ENCODE results near the gene ME3.
"Not testable (repeated sequence)": the region's sequence is repeated elsewhere in the genome, so short reads cannot be mapped to it uniquely, and the experiment has no call there.

Gene ME3

GRCh38 chr11:86427441-86427840 lies 245.0 kb downstream of the ME3 start:
- no peak for DNase-seq (ENCODE audit: low read depth)
- TF ChIP-seq, protein P1, sequence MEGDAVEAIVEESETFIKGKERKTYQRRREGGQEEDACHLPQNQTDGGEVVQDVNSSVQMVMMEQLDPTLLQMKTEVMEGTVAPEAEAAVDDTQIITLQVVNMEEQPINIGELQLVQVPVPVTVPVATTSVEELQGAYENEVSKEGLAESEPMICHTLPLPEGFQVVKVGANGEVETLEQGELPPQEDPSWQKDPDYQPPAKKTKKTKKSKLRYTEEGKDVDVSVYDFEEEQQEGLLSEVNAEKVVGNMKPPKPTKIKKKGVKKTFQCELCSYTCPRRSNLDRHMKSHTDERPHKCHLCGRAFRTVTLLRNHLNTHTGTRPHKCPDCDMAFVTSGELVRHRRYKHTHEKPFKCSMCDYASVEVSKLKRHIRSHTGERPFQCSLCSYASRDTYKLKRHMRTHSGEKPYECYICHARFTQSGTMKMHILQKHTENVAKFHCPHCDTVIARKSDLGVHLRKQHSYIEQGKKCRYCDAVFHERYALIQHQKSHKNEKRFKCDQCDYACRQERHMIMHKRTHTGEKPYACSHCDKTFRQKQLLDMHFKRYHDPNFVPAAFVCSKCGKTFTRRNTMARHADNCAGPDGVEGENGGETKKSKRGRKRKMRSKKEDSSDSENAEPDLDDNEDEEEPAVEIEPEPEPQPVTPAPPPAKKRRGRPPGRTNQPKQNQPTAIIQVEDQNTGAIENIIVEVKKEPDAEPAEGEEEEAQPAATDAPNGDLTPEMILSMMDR (IDR thresholded peaks at IDR 0.05; ENCODE audit: insufficient read depth, low read depth, low read length, missing control alignments), result no peak
- no peak overlapping the region for H3K4me3 ChIP-seq (ENCODE audit: low read depth, low read length)

GRCh38 chr11:86423488-86423887 lies 248.9 kb downstream of the ME3 start:
- DNase-seq (ENCODE audit: low read depth), result not testable (repeated sequence)

GRCh38 chr11:86422371-86422770 lies 250.0 kb downstream of the ME3 start:
- H3K4me3 ChIP-seq (ENCODE audit: low read depth, low read length), result no peak overlapping the region
- DNase-seq (ENCODE audit: low read depth), result no peak
- TF ChIP-seq, protein P1 (IDR thresholded peaks at IDR 0.05; ENCODE audit: insufficient read depth, low read depth, low read length, missing control alignments), result no peak

More at GRCh38 chr11:86423488-86423887, 248.9 kb downstream of the ME3 start:
- not testable (repeated sequence) for H3K4me3 ChIP-seq (ENCODE audit: low read depth, low read length)

DNA sequence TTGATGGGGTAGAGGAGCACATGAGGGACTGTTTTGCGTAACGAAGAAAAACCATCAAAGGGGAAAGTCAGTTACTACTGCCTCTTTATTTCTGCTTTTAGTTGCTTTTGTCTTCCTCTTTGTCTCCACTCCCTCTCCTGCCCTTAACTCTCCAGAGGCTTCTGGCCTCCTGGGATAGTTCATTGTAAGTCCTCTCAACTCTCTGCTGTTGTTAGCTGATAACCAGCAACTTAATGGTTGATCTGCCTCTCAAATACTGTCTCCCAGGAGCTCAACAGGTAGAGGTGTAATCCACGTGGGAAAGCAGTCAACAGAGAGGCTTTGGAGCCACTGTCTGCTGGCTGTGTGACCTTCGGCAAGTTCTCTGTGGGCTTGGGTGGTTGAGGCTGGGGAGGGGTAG lies 250.5 kb downstream of the ME3 start:
- TF ChIP-seq, protein P1 (IDR thresholded peaks at IDR 0.05; ENCODE audit: insufficient read depth, low read depth, low read length, missing control alignments), result no peak
- no peak overlapping the region for H3K4me3 ChIP-seq (ENCODE audit: low read depth, low read length)
- no peak for DNase-seq (ENCODE audit: low read depth)

DNA sequence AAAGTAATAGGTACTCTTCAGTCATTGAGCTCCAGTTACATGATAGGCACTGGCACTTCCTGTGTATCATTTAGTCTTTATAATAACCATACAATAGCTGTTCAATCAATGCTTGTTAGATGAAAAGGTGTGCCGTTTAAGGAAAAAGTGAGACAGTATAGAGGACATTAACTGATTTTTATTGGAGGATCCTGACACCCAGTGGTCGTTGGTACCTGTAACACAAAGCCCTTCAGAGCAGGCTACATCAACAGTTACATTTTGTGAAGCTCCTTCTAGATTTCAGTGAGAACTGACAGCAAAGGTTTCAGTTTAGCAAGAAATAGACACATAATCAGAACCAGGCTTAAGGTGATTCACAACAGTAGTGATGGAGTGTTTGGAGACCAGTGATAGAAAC lies 253.5 kb downstream of the ME3 start:
- peak; percentile 28 for DNase-seq (ENCODE audit: low read depth)
- H3K4me3 ChIP-seq (ENCODE audit: low read depth, low read length), result no peak overlapping the region
- TF ChIP-seq, protein P1 (IDR thresholded peaks at IDR 0.05; ENCODE audit: insufficient read depth, low read depth, low read length, missing control alignments), result peak; percentile 22

GRCh38 chr11:86418513-86418912 lies 253.9 kb downstream of the ME3 start:
- H3K4me3 ChIP-seq (ENCODE audit: low read depth, low read length), result no peak overlapping the region
- TF ChIP-seq, protein P1 (IDR thresholded peaks at IDR 0.05; ENCODE audit: insufficient read depth, low read depth, low read length, missing control alignments), result no peak
- no peak for DNase-seq (ENCODE audit: low read depth)

DNA sequence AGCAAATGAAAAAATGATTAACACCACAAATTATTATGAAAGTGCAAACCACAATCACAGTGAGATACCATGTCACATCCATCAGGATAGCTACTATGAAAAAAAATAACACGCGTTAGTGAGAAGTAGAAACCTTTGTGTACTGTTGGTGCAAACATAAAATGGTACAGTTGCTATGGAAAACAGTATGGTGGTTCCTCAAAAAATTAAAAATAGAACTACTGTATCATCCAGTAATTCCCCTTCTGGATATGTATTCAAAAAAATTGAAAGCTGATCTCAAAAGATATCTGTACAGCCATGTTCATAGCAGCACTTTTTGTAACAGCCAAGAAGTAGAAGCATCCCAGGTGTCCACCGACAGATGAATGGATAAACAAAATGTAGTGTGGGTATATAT lies 254.3 kb downstream of the ME3 start:
- no peak for DNase-seq (ENCODE audit: low read depth)
- no peak overlapping the region for H3K4me3 ChIP-seq (ENCODE audit: low read depth, low read length)
- TF ChIP-seq, protein P1 (IDR thresholded peaks at IDR 0.05; ENCODE audit: insufficient read depth, low read depth, low read length, missing control alignments), result no peak

DNA sequence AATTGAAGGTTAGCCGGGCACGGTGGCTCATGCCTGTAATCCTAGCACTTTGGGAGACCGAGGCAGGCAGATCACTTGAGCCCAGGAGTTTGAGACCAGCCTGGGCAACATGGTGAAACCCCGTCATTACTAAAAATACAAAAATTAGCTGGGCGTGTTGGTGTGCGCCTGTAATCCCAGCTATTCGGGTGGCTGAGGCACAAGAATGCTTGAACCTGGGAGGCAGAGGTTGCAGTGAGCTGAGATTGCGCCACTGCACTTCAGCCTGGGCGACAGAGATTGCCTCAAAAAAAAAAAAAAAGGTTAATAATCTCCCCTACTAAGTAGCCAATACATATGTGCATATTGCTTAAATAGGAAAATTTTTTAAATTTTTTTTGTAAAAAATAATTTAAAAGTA lies 255.5 kb downstream of the ME3 start:
- H3K4me3 ChIP-seq (ENCODE audit: low read depth, low read length); DNase-seq (ENCODE audit: low read depth): not testable (repeated sequence)

All from GM12865 (cell line).